Colonic mucosa (tissue), 4 donors: ENCODE results near the gene PCDHB2. TPM values are rescaled to one million over a fixed set of nuclear protein-coding genes. Genes with fewer than 3 reads are reported as not detected.
"Not testable (repeated sequence)": the region's sequence is repeated elsewhere in the genome, so short reads cannot be mapped to it uniquely, and the experiment has no call there.

Source experiments
- DNase-seq: peaks from one replicate; pipeline ENCODE4 v3.0.0-alpha.2; 2020
- H3K27ac ChIP-seq: fragments of 200-600 bp; one replicate; pipeline ENCODE4 v1.8.0; 2021
- H3K27me3 ChIP-seq: fragments of 200-600 bp; one replicate; pipeline ENCODE4 v1.8.0; 2021
- H3K36me3 ChIP-seq: fragments of 200-600 bp; one replicate; pipeline ENCODE4 v1.8.0; 2021
- H3K4me1 ChIP-seq: fragments of 200-600 bp; one replicate; pipeline ENCODE4 v1.8.0; 2021; ENCODE audit warnings: mild to moderate bottlenecking
- H3K4me3 ChIP-seq: fragments of 200-600 bp; one replicate; pipeline ENCODE4 v1.8.0; 2021
- H3K9ac ChIP-seq, 2 donors: one replicate each; pipeline ENCODE4 v1.7.0; 2013; ENCODE audit warnings: control low read depth in 2 of 2, low read depth in 2 of 2, low read length in 2 of 2
- H3K9me3 ChIP-seq: fragments of 200-600 bp; one replicate; pipeline ENCODE4 v1.8.0; 2021
- intact Hi-C: fragments of 100-400 bp; cut with DNase I; formaldehyde crosslinking; loops from one replicate; pipeline ENCODE4 v1.14.1; 2022
- total RNA-seq, 2 donors: library from RNA; stranded (reverse); fragmentation: NEBNext Ultra II Directional in 1 of 2; extraction: Animal tissue kit (Norgen Biotek cat#: 25700) in 1 of 2; gene quantifications; one replicate each; pipeline ENCODE4 v1.2.1, GENCODE V29; 2021
- TF ChIP-seq, protein P1 (sequence below): fragments of 200-600 bp; IDR thresholded peaks from one replicate; pipeline ENCODE4 v1.8.0; 2022; ENCODE audit warnings: antibody characterized with exemption, mild to moderate bottlenecking
- donor health status: healthy.
- donor health status: DM: no; HTN: no; CAD: no.
- donor health status: DM: no; HTN: no; CAD: no.

The PCDHB2 gene
- total RNA-seq, 2 donors from 2014 or later: 0.40 to 1.6 TPM

DNA sequence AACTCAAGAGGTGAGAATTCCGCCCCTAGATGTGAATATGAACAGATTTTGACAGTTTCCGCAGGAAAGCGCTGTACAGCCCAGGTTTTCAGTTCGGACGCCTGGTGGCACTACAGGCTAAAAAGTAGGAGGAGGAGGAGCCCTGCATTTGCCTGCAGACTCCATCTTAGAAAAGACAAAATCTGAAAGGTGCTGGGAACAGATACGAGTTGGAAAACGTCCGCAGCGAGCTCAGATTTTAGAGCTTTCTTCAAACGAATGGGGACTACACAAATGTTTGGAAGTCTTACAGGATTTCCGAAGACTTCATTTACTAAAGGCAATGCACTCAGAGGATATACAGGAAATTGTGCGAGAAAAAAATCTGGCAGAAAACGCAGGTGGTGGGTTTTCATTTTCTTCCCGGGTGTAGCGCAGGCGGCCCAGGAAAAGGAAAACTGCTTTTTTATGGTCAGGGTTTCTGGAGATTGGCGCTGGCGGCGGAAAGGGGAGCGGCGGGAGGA is 9.9 kb upstream of the PCDHB2 start:
- intact Hi-C loops: no loop called here
- TF ChIP-seq, protein P1, sequence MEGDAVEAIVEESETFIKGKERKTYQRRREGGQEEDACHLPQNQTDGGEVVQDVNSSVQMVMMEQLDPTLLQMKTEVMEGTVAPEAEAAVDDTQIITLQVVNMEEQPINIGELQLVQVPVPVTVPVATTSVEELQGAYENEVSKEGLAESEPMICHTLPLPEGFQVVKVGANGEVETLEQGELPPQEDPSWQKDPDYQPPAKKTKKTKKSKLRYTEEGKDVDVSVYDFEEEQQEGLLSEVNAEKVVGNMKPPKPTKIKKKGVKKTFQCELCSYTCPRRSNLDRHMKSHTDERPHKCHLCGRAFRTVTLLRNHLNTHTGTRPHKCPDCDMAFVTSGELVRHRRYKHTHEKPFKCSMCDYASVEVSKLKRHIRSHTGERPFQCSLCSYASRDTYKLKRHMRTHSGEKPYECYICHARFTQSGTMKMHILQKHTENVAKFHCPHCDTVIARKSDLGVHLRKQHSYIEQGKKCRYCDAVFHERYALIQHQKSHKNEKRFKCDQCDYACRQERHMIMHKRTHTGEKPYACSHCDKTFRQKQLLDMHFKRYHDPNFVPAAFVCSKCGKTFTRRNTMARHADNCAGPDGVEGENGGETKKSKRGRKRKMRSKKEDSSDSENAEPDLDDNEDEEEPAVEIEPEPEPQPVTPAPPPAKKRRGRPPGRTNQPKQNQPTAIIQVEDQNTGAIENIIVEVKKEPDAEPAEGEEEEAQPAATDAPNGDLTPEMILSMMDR: no peak
- Histone ChIP-seq H3K9ac (no peak overlapping the region), H3K36me3 (no peaks in the 10 kb centered on the region), H3K9me3 (no peaks in the 10 kb centered on the region), H3K27me3 (no peaks in the 10 kb centered on the region), H3K4me3 (peak overlapping the region; percentile 13), H3K27ac (no peak overlapping the region), H3K4me1 (no peaks in the 10 kb centered on the region)
- DNase-seq: no peak

- no peak overlapping the region for H3K4me3 ChIP-seq
- TF ChIP-seq, protein P1: no peak
- no peaks in the 10 kb centered on the region for H3K36me3 ChIP-seq
- no peak for DNase-seq
- no peaks in the 10 kb centered on the region for H3K4me1 ChIP-seq
- no peaks in the 10 kb centered on the region for H3K27me3 ChIP-seq
- intact Hi-C loops: no loop called here
- no peaks in the 10 kb centered on the region for H3K9me3 ChIP-seq
- no peak overlapping the region for H3K27ac ChIP-seq
- H3K9ac ChIP-seq: no peak overlapping the region
These were observed 837 bp downstream of the PCDHB2 start for GRCh38 chr5:141095263-141095641.

GRCh38 chr5:141096181-141096580 is 1.8 kb downstream of the PCDHB2 start:
- H3K9ac ChIP-seq, H3K27ac ChIP-seq, H3K36me3 ChIP-seq, H3K27me3 ChIP-seq, DNase-seq, intact Hi-C loops, H3K9me3 ChIP-seq, H3K4me1 ChIP-seq, H3K4me3 ChIP-seq: not testable (repeated sequence)

- H3K9me3 ChIP-seq, intact Hi-C loops, H3K4me3 ChIP-seq, H3K36me3 ChIP-seq, H3K4me1 ChIP-seq, H3K9ac ChIP-seq, DNase-seq, H3K27ac ChIP-seq, H3K27me3 ChIP-seq: not testable (repeated sequence)
These were observed 2.2 kb downstream of the PCDHB2 start for GRCh38 chr5:141096586-141096985.

- no peak within 1 kb of the TSS for H3K9ac ChIP-seq
- intact Hi-C loops: no loop called here
- DNase-seq: no peak
- H3K4me1 ChIP-seq: no peaks in the 10 kb centered on the region
- H3K27me3 ChIP-seq: no peaks in the 10 kb centered on the region
- TF ChIP-seq, protein P1: no peak
- H3K36me3 ChIP-seq: no peaks in the 10 kb centered on the region
- no peak within 1 kb of the TSS for H3K4me3 ChIP-seq
- H3K9me3 ChIP-seq: no peaks in the 10 kb centered on the region
- no peak within 1 kb of the TSS for H3K27ac ChIP-seq
These were observed 5.9 kb downstream of the PCDHB2 start, which contains the start of gene PCDHB3 for GRCh38 chr5:141100243-141100805. PCDHB3 (plus strand) TSS chr5:141100473; CDS start chr5:141100650, 177 bp downstream.

DNA sequence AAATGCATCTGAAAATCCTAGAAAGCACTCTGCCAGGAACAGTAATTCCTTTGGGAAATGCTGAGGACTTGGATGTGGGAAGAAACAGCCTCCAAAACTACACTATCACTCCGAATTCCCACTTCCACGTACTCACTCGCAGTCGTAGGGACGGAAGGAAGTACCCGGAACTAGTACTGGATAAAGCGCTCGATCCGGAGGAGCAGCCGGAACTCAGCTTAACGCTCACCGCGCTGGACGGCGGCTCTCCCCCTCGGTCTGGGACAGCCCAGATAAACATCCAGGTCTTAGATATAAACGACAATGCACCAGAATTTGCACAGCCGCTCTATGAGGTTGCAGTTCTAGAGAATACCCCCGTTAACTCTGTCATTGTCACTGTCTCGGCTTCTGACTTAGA is 6.6 kb downstream of the PCDHB2 start:
- H3K27ac ChIP-seq: no peak overlapping the region
- H3K36me3 ChIP-seq: no peaks in the 10 kb centered on the region
- no peak overlapping the region for H3K9ac ChIP-seq
- intact Hi-C loops: no loop called here
- no peaks in the 10 kb centered on the region for H3K9me3 ChIP-seq
- H3K4me1 ChIP-seq: no peaks in the 10 kb centered on the region
- no peak for DNase-seq
- no peak overlapping the region for H3K4me3 ChIP-seq
- TF ChIP-seq, protein P1: no peak
- H3K27me3 ChIP-seq: no peaks in the 10 kb centered on the region

DNA sequence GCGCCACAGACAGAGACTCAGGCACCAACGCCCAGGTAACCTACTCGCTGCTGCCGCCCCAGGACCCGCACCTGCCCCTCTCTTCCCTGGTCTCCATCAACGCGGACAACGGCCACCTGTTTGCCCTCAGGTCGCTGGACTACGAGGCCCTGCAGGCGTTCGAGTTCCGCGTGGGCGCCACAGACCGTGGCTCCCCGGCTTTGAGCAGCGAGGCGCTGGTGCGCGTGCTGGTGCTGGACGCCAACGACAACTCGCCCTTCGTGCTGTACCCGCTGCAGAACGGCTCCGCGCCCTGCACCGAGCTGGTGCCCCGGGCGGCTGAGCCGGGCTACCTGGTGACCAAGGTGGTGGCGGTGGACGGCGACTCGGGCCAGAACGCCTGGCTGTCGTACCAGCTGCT is 7.7 kb downstream of the PCDHB2 start:
- H3K4me3 ChIP-seq, H3K27me3 ChIP-seq, H3K9ac ChIP-seq, H3K4me1 ChIP-seq, H3K9me3 ChIP-seq, intact Hi-C loops, DNase-seq, H3K36me3 ChIP-seq, H3K27ac ChIP-seq: not testable (repeated sequence)

DNA sequence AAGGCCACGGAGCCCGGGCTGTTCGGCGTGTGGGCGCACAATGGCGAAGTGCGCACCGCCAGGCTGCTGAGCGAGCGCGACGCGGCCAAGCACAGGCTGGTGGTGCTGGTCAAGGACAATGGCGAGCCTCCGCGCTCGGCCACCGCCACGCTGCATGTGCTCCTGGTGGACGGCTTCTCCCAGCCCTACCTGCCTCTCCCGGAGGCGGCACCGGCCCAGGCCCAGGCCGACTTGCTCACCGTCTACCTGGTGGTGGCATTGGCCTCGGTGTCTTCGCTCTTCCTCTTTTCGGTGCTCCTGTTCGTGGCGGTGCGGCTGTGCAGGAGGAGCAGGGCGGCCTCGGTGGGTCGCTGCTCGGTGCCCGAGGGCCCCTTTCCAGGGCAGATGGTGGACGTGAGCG is 8.1 kb downstream of the PCDHB2 start:
- H3K36me3 ChIP-seq, H3K27me3 ChIP-seq, H3K27ac ChIP-seq, H3K9me3 ChIP-seq, DNase-seq, H3K4me1 ChIP-seq, H3K4me3 ChIP-seq, intact Hi-C loops, H3K9ac ChIP-seq: not testable (repeated sequence)
